Karpas-422 (cell line): Measurements from ENCODE around the gene BTG3. TPM values are rescaled to one million over a fixed set of nuclear protein-coding genes. Genes with fewer than 3 reads are reported as not detected.

Experiments used
- DNase-seq: peaks from one replicate; pipeline ENCODE4 v3.0.0-alpha.2; 2015
- H2AFZ ChIP-seq: fragments of 200-600 bp; sonication (generic); 2 replicates; pipeline ENCODE4 v1.6.1; 2014; ENCODE audit warnings: antibody characterized with exemption, low read length, mixed read lengths
- H3K27ac ChIP-seq: fragments of 200-600 bp; sonication (generic); 2 replicates; pipeline ENCODE4 v1.5.1; 2014; ENCODE audit warnings: mild to moderate bottlenecking, low read length, moderate library complexity
- H3K27me3 ChIP-seq: fragments of 200-600 bp; sonication (generic); 2 replicates; pipeline ENCODE4 v1.6.1; 2014; ENCODE audit warnings: low read length, mixed read lengths
- H3K36me3 ChIP-seq: fragments of 200-600 bp; sonication (generic); 2 replicates; pipeline ENCODE4 v1.6.1; 2014; ENCODE audit warnings: low read length, mixed read lengths; ENCODE audit not compliant: insufficient read depth
- H3K4me1 ChIP-seq: fragments of 200-600 bp; sonication (generic); 2 replicates; pipeline ENCODE4 v1.6.1; 2014; ENCODE audit warnings: mild to moderate bottlenecking, low read length, mixed read lengths
- H3K4me2 ChIP-seq: fragments of 200-600 bp; sonication (generic); 2 replicates; pipeline ENCODE4 v1.6.1; 2014; ENCODE audit warnings: low read length, low read depth, mild to moderate bottlenecking; ENCODE audit not compliant: poor library complexity, severe bottlenecking
- H3K4me3 ChIP-seq: fragments of 200-600 bp; sonication (generic); 2 replicates; pipeline ENCODE4 v1.5.1; 2014; ENCODE audit warnings: mild to moderate bottlenecking, antibody characterized with exemption, low read length, mixed read lengths
- H3K79me2 ChIP-seq: fragments of 200-600 bp; sonication (generic); 2 replicates; pipeline ENCODE4 v1.6.1; 2014; ENCODE audit warnings: mild to moderate bottlenecking, low read length, mixed read lengths
- H3K9ac ChIP-seq: fragments of 200-600 bp; sonication (generic); 2 replicates; pipeline ENCODE4 v1.6.0; 2014; ENCODE audit warnings: low read length
- H3K9me2 ChIP-seq: fragments of 200-600 bp; sonication (generic), shearing (Covaris generic); replicated peaks from 2 replicates; pipeline ENCODE4 v1.6.0; 2014; ENCODE audit warnings: mild to moderate bottlenecking, low read length, moderate library complexity; ENCODE audit not compliant: insufficient read depth
- H3K9me3 ChIP-seq: fragments of 300-700, 200-600 bp; sonication (generic); 2 replicates; pipeline ENCODE4 v1.6.1; 2014; ENCODE audit warnings: low read length, mixed read lengths
- H4K20me1 ChIP-seq: fragments of 200-600 bp; sonication (generic); 2 replicates; pipeline ENCODE4 v1.6.1; 2014; ENCODE audit warnings: mild to moderate bottlenecking, antibody characterized with exemption, low read length, low read depth; ENCODE audit not compliant: insufficient read depth
- total RNA-seq: library from RNA; depleted of rRNA; stranded (reverse); fragments of >200 nt; shearing (Covaris generic); gene quantifications from 2 replicates; pipeline ENCODE4 v1.2.3, GENCODE V29; 2014; ENCODE audit warnings: low replicate concordance

Gene BTG3
- total RNA-seq, 1 experiment from 2014 or later, result 13.6 TPM

DNA sequence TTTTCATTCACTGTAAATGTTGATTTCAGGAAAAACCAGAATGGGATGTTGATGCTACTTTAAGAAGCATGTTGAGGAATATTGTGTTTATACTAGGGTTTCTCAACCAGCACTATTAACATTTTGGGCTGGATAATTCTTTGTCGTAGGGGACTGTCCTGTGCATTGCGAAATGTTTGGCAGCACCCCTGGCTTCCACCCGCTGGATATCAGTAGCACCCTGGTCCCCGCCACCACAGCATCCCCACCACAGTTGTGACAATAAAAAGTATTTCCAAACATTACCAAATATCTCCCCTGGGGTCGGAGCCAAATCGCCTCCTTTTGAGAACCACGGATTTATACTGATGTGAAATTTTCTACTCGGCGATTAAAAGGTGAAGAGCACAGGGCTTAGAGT lies 41.9 kb downstream of the BTG3 start:
- no peak for DNase-seq
- H3K36me3 ChIP-seq, result no peaks in the 10 kb centered on the region
- no peaks in the 10 kb centered on the region for H3K27me3 ChIP-seq
- no peaks in the 10 kb centered on the region for H3K79me2 ChIP-seq
- no peak overlapping the region for H3K4me2 ChIP-seq
- no peaks in the 10 kb centered on the region for H3K9me3 ChIP-seq
- H3K9ac ChIP-seq, result no peak overlapping the region
- no peak overlapping the region for H2AFZ ChIP-seq
- no peak overlapping the region for H3K27ac ChIP-seq
- no peaks in the 10 kb centered on the region for H4K20me1 ChIP-seq
- no peaks in the 10 kb centered on the region for H3K9me2 ChIP-seq
- no peak overlapping the region for H3K4me3 ChIP-seq
- H3K4me1 ChIP-seq, result no peaks in the 10 kb centered on the region

DNA sequence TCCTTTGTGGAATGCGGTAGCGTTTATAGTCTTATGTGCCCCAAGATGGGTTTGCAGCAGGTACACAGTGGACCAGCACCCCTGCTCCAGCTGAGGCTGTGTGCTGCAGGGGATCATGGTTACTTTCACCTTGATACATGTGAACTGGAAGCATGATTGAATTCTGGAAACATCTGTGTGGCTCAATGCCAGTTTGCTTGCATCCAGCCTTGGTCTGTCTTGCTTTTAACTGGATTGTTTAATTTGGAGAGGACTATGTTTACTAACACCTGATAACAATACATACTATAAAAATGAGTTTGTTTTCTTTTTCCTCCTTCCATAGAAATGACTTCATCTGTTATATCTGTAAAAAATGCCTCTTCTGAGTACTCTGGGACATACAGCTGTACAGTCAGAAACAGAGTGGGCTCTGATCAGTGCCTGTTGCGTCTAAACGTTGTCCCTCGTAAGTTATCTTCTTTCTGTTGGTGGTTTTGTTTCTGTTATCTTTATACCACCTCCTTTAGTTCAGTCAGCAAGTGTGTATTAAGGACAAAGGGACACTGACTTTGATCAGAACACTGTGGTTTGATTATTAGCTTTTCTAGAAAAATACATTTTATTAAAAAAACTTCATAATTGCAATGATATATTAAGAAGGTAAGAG lies 52.2 kb downstream of the BTG3 start:
- 0 out of 2 replicates have a peak, but pooled peaks cover 2% of the 10 kb centered on the region for H3K27me3 ChIP-seq
- no peaks in the 10 kb centered on the region for H3K9me3 ChIP-seq

GRCh38 chr21:17554679-17555465 lies 57.8 kb downstream of the BTG3 start:
- DNase-seq, result no peak
- Histone ChIP-seq H2AFZ (no peak overlapping the region), H3K27ac (no peak overlapping the region), H3K9me3 (no peaks in the 10 kb centered on the region), H3K79me2 (no peaks in the 10 kb centered on the region), H3K9ac (no peak overlapping the region), H3K36me3 (no peaks in the 10 kb centered on the region), H3K9me2 (no peaks in the 10 kb centered on the region), H4K20me1 (no peaks in the 10 kb centered on the region), H3K4me3 (no peak overlapping the region), H3K27me3 (no peaks in the 10 kb centered on the region), H3K4me1 (no peaks in the 10 kb centered on the region), H3K4me2 (no peak overlapping the region)

More for the DNA sequence above, 52.2 kb downstream of the BTG3 start:
- DNase-seq, result no peak
- H3K9me2 ChIP-seq, result no peaks in the 10 kb centered on the region
- no peaks in the 10 kb centered on the region for H4K20me1 ChIP-seq
- H3K36me3 ChIP-seq, result no peaks in the 10 kb centered on the region
- no peak overlapping the region for H2AFZ ChIP-seq
- H3K27ac ChIP-seq, result no peak overlapping the region
- no peaks in the 10 kb centered on the region for H3K4me1 ChIP-seq
- no peaks in the 10 kb centered on the region for H3K79me2 ChIP-seq
- no peak overlapping the region for H3K4me2 ChIP-seq
- no peak overlapping the region for H3K4me3 ChIP-seq
- H3K9ac ChIP-seq, result no peak overlapping the region

- H3K27me3 ChIP-seq, result no peaks in the 10 kb centered on the region
- H3K79me2 ChIP-seq, result no peaks in the 10 kb centered on the region
- no peak for DNase-seq
- H3K9me3 ChIP-seq, result no peaks in the 10 kb centered on the region
- no peak overlapping the region for H3K4me3 ChIP-seq
- no peak overlapping the region for H2AFZ ChIP-seq
- no peak overlapping the region for H3K4me2 ChIP-seq
- H3K36me3 ChIP-seq, result no peaks in the 10 kb centered on the region
- no peak overlapping the region for H3K9ac ChIP-seq
- H3K4me1 ChIP-seq, result no peaks in the 10 kb centered on the region
- H4K20me1 ChIP-seq, result no peaks in the 10 kb centered on the region
- no peak overlapping the region for H3K27ac ChIP-seq
- no peaks in the 10 kb centered on the region for H3K9me2 ChIP-seq
Measured at GRCh38 chr21:17554120-17554519, 58.6 kb downstream of the BTG3 start.

DNA sequence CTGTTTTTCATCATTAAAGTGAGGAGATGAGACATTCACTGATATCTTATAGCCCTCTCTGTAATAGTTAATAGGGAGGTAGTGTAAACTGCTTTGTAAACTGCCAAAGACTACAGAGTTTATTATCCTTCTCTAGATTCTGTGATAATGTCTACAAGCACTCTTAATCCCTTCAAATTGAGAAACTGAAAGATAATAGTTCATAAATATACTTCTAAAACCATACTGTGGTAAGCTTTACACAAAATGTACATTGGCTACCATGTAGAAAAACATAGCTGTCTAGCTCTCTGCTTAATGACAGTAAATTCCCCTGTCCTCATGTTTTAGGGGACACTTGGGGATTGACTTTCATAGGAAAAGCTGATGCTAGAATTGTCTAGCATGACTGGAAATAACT lies 60.3 kb downstream of the BTG3 start:
- H3K4me1 ChIP-seq, result no peaks in the 10 kb centered on the region
- H3K9me2 ChIP-seq, result no peaks in the 10 kb centered on the region
- no peak overlapping the region for H3K9ac ChIP-seq
- DNase-seq, result no peak
- no peaks in the 10 kb centered on the region for H3K27me3 ChIP-seq
- no peak overlapping the region for H2AFZ ChIP-seq
- no peaks in the 10 kb centered on the region for H3K9me3 ChIP-seq
- no peak overlapping the region for H3K4me2 ChIP-seq
- H3K79me2 ChIP-seq, result no peaks in the 10 kb centered on the region
- H3K4me3 ChIP-seq, result no peak overlapping the region
- no peaks in the 10 kb centered on the region for H3K36me3 ChIP-seq
- H4K20me1 ChIP-seq, result no peaks in the 10 kb centered on the region
- no peak overlapping the region for H3K27ac ChIP-seq

GRCh38 chr21:17550671-17551308 lies 61.9 kb downstream of the BTG3 start:
- H2AFZ ChIP-seq, result no peak overlapping the region
- no peaks in the 10 kb centered on the region for H3K4me1 ChIP-seq
- H3K9me3 ChIP-seq, result no peaks in the 10 kb centered on the region
- no peaks in the 10 kb centered on the region for H3K36me3 ChIP-seq
- H3K9me2 ChIP-seq, result no peaks in the 10 kb centered on the region
- no peaks in the 10 kb centered on the region for H3K27me3 ChIP-seq
- H3K4me3 ChIP-seq, result no peak overlapping the region
- no peak for DNase-seq
- no peak overlapping the region for H3K27ac ChIP-seq
- no peak overlapping the region for H3K4me2 ChIP-seq
- H4K20me1 ChIP-seq, result no peaks in the 10 kb centered on the region
- no peaks in the 10 kb centered on the region for H3K79me2 ChIP-seq
- H3K9ac ChIP-seq, result no peak overlapping the region

DNA sequence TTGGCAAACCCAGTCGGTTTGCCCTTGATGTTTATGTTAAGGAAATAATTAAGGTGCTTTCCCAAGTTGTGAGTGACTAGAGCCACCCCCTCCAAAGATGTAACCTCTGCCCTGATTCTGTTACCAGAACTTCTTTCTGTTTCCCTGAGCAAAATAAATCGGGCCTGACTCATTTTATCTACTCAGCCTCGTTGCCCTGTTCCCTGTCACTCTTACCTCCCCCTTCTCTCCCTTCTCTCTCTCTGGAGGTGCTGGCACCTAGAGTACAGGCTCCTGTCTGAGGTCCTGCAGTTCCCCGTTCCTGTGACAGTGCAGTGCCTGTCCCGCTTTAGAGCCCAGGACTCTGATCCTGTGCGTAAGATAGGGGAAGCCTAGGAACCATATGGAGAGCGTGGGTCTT lies 64.4 kb downstream of the BTG3 start:
- DNase-seq, result no peak
- Histone ChIP-seq H3K79me2 (no peaks in the 10 kb centered on the region), H3K36me3 (no peaks in the 10 kb centered on the region), H3K27me3 (no peaks in the 10 kb centered on the region), H2AFZ (no peak overlapping the region), H3K9me3 (no peaks in the 10 kb centered on the region), H3K9me2 (no peaks in the 10 kb centered on the region), H3K4me1 (no peaks in the 10 kb centered on the region), H3K27ac (no peak overlapping the region), H3K9ac (no peak overlapping the region), H4K20me1 (no peaks in the 10 kb centered on the region), H3K4me2 (no peak overlapping the region), H3K4me3 (no peak overlapping the region)

DNA sequence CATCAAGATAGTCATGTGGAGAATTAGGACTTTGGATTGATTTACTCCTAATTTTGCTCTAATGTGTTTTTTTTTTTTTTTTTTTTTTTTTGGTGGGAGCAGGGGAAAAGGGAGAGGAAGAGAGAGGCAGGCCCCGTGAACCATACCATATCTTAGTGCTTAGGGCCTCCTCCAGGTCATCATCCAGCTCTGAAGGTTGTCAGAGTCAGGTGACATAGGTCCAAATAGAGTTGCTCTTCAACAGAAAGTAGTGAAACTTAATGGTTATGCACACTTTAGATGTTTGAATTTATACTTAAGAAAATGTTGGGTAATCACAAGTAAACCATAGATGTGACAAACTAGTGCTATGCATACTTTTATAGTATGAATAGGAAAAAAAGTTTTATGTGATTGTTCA lies 67.7 kb downstream of the BTG3 start:
- no peaks in the 10 kb centered on the region for H3K4me1 ChIP-seq
- H3K27me3 ChIP-seq, result no peaks in the 10 kb centered on the region
- no peak overlapping the region for H3K4me2 ChIP-seq
- no peak for DNase-seq
- no peaks in the 10 kb centered on the region for H3K9me3 ChIP-seq
- H3K27ac ChIP-seq, result no peak overlapping the region
- H3K79me2 ChIP-seq, result no peaks in the 10 kb centered on the region
- H2AFZ ChIP-seq, result no peak overlapping the region
- H4K20me1 ChIP-seq, result no peaks in the 10 kb centered on the region
- H3K9me2 ChIP-seq, result no peaks in the 10 kb centered on the region
- H3K36me3 ChIP-seq, result no peaks in the 10 kb centered on the region
- H3K9ac ChIP-seq, result no peak overlapping the region
- no peak overlapping the region for H3K4me3 ChIP-seq
